A204.1 (cell line): ENCODE data around the gene CHST8.
"Not testable (repeated sequence)": the region's sequence is repeated elsewhere in the genome, so short reads cannot be mapped to it uniquely, and the experiment has no call there.

Experiments
- FAIRE-seq: peaks from 2 replicates; lab custom pipeline; 2012; peaks lifted over from hg19 to GRCh38; lab: Jason Lieb, UNC

Gene CHST8

DNA sequence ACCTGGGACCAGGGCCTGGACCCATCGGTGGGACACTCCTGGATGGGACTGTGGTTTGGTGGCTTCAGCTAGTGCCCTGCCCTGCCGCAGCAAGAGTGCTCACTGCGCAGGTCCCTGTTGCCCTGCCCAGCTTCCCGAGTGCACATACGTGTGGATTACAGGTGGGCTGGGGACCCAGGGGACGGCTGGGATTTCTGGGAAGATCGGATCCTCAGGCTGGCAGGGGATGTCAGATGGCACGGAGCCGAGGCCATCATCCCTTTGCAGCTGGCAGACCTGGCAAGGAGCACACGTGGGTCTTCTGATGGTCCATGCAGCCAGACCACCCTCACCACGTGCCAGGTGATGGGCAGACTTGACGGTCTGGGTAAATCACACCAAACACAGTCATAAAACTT lies 69.3 kb downstream of the CHST8 start:
- FAIRE-seq, result no peak

DNA sequence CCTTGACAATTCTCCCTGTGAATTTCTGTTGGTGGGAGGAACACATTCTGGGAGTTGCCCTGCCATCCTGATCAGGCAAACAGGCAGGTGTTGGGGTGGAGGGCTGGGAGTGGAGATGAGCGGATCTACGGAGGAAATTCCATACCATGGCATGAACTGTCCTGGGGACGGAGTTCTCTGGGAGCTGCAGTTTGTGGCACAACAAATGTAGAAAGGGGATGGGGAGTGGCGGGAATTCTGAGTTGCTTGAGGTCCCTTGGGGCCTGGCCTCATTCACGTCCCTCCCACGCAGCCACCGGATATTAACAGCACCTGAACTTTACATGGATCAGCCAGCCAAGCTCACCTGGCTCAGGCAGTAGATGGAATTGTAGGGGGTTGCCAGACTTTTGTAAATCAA lies 70.0 kb downstream of the CHST8 start:
- no peak for FAIRE-seq

DNA sequence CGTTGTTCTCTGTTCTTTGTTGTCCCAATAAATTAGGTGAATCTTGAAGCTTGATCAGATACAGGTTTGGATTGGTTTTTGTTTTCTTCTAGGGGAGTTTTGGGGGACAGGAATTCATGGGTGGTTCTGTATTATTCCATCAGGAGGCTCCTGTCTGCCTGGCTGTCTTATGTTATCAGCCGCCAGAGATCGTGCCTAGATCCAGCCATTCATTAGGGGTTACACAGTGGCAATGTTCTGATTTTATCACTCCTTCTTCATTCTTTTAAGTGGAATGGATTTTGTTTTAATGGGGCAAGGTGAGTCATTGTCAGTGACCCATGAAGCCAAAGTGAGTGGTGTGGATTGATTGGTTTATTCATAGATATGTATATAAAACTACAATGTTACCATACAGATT lies 71.9 kb downstream of the CHST8 start:
- FAIRE-seq, result no peak

DNA sequence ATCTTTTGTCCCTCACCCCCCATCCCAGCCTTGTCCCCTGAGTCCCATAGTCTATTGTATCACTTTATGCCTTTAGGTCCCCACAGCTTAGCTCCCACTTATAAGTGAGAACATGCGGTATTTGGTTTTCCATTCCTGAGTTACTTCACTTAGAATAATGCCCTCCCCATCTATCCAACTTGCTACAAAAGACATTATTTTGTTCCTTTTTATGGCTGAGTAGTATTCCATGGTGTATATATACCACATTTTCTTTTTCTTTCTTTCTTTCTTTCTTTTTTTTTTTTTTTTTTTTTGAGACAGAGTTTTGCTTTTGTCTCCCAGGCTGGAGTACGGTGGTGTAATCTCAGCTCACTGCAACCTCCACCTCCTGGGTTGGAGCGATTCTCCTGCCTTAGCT lies 73.8 kb downstream of the CHST8 start:
- FAIRE-seq, result not testable (repeated sequence)

DNA sequence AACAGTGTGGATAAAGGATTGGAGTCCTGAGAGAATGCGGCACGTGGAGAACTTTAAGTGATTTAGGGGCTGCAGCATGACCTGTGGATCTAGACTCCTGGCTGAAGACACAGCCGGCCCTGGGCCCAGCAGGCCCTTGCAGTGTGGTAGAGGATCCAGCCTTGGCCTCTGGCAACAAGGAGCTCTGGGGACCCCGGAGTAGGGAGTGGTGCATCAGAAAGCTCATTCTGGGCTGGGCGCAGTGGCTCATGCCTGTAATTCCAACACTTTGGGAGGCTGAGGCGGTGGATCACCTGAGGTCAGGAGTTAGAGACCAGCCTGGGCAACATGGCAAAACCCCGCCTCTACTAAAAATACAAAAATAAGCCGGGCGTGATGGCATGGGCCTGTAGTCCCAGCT lies 76.0 kb downstream of the CHST8 start:
- no peak for FAIRE-seq

DNA sequence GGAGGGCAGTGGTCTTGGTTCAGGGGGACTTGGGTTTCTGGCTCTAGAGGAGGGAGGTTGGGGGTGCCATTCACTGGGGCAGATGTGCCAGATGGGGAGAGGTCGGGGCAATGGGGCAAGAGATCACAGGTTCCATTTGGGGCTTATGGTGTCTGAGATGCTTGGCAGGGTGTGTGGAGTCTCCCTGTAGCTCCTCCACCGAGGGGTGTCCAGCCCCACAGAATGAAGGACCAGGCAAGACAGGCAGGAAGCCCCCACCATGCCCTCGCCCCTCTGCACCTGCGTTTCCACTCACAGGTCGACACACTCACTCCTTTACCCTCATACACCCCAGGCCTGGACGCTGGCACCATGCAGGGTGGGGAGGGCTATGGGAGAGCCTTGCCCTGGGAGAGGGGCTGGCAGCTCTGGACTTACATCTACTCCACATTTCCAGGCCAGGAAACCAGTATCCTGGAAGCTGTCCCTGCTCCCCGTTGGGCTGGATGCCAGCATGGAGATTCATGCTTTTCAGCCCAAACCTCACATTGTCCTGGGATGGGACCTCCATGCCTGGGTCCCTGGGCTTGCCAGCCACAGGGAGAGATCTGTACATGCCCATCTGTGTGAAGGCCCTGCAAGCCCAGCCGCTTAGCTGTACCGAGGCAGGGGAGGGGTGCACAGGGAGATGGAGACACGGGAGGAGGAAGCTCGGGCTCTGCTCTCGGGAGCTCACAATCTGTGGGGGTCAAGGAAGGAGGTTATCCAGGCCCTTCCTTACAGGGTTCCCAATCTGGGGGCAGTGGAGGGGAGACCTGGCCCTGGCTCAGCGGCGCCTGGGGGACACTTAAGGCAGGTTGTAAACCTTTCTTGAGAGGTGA lies 77.1 kb downstream of the CHST8 start:
- FAIRE-seq, result no peak

DNA sequence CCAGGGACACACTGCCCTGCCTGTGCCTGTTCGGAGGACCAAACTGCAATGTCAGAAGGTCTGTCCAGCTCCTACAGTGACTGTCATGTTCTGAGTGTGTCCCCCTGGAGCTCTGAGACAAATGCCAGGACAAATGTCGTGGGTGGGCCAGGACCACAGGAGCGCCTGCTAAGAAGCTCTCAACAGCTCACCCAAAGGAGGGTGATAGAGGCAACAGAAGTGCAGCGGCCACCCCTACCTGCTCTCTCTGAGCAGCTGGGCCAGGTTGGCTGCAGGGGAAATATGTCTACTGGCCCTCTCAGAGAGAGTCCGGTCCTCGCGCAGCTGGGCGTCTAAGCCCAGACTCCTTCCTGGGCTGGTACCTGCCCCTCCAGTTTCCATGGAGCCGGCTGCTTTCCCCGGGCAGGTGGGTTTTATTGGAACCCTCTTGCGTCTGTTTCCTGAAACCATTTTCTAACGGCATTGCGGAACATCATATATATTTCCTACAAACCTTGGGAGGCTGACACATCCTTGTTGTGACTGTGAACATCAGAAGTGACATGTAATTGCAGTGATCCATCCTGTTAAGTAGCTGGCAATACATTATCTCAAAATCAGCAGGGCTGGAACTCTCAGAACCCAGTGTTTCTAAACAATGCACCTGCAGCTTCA lies 78.1 kb downstream of the CHST8 start:
- no peak for FAIRE-seq

DNA sequence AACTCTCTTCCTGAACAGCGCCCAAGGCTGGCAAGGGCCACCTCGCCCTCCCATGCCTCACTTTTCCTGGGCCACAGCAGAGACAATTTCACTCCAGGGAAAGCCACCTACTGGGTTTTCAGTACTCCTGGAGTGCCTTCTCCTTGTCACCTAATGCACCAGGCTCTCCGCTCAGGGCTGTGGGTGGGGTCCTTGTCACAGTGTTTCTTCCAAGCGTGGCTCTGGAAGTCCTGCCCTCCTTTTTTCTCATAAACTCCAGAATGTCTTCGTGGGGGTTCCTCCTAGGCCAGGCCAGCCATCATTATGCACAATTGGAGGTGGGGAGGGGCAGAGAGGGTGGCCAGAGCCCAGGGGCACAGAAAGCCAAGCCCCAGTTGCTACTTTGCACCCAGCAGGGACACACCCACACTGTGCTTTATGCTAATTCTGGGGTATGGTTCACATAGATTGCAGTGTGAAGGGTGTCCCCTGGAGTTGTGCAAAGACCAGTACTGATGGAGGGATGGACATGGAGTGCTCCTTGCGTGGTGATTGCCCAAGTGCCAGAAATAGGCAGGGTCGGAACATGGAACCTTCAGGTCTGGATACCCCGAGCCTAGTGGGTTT lies 78.8 kb downstream of the CHST8 start:
- FAIRE-seq, result no peak

DNA sequence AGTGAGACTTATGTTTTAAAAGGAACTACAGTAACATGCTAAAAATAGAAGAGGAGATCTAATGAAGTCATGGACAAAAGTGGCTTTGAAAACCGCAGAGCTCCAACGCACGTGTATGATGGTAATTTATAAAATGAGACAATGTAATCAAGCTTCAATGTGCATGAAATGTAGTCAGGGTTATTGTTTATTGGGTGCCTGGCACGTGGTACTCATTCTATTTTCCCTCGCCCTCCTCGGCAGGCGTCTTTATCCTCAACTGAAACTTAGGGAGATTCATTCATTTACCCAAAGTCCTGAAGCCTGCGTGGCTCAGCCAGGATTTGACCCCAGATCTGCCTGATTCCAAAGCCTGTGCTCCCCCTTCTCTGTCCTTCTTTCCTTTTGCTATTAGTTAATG lies 79.8 kb downstream of the CHST8 start:
- FAIRE-seq, result no peak

DNA sequence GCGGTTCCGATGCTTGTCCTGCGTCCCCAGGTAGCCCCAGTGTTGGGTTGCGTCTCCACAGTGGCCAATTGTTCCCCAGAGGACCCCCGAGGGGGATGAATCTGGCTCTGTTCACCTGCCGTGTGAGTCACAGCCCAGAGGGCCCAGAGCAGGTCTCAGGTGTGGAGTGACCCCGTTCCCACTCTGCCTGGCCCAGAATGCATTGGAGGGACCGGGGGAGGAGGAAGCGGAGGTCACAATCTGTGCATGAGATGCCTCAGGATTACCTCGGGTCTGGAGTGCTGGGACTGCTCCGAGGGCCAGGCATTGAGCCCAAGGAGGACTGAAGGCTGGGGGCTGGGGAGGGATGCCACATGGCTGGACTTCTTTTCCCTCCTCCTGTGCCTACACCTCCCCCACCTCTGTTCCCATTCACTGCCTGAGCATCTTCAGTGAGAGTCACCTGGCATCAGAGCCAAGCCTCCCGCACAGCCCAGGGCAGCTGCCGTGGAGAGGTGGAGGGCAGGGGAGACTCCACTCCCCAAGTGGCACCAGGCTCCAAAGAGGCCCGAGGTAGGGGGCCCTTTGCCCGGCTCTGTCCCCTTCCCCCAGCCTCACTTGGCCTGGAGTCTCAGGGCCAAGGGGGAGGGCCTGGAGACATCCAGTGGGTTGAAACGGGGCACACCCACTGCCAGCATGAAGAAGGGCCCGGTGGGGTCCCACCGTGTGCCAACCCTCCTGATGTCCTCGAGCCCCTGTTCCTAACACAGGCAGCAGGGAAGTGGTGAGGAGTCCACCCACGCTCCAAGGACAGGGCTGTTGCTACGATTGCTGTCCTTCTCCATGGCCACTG lies 81.1 kb downstream of the CHST8 start:
- FAIRE-seq, result no peak

DNA sequence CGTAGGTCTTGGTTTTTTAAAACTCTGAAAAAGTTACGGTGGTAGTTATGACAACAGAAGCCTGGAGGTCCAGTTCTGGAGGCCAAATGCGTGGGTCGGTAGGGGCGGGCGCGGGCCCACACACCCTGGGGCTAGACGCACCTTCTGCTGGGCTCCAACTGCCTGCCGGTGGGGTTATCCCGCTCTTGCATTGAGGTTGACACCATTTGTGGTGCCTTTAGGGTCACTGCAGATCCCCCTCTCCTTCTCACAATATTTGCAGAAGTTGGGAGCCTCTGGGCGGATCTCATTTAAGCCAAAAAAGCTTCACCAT lies 81.6 kb downstream of the CHST8 start:
- no peak for FAIRE-seq

DNA sequence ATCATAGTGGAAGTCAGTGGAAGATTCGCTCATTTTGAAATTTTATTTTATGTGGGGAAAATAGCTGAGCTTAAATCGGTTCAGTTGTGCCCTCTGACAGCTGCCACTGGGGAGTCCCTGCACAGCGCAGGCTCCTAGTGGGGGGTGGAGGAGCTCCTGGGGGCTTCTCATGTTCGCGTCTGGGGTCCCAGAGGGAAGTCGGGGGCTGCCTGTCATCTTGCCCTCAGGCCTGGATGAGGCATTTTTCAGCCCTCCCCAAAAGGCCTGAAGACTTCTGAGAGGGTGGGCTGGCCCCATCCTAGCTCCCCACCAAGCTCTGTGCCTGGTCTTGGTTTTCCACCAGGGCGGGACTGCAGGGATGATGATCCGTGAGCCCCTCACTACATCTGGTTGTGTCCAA lies 82.1 kb downstream of the CHST8 start:
- no peak for FAIRE-seq

DNA sequence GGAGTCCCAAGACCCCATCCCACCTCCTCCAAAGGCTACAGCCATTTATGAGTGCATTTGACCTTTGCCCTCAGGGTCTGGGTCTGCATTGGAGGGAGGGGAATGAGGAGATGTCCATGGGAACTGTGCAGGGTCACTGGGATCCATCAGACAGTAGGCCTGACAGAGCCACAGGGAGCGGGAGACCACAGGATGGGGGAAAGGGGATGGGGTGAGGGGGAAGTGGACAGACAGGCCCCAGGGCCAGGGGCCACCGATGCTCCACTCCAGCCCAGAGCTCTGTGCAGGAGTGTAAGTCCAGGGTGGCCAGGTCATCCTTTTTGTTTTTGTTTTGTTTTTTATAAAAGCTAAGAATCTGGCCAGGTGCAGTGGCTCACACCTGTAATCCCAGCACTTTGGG lies 82.5 kb downstream of the CHST8 start:
- no peak for FAIRE-seq

DNA sequence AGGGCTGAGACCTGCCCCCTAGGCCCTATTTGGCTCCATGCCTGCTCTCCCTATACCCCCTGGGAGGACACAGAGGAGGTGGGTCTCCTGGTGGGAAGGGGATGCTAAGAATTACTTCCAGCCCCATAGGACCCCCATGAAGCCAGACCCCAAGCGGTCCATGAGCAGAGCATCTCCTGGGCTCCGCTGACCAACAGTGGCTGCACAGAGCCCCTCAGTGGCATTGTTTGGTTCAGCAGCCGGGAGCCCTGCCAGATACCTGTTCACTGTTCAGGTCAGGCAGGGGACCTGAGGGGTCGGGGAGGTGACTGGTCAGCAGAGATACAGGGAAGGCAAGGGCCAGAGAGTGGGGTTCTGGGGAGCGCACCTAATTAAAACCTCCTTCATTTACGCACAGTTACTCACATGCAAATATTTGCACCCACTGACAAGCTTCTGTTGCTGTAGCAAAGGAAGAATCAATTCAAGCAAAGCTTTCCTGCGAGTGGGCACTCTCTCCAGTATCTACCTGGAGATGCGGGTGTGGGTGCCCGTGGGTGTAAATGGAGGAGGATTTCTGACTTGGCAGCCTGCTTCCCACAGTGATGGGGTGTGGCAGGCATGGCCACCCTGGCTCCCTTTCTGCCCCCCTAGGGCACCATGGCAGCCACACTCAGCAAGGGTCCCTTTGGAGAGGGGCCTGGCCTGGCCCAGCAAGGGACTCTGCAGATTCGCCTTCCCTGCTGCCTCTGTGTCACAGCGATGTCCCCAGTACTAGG lies 83.5 kb downstream of the CHST8 start:
- FAIRE-seq, result no peak

DNA sequence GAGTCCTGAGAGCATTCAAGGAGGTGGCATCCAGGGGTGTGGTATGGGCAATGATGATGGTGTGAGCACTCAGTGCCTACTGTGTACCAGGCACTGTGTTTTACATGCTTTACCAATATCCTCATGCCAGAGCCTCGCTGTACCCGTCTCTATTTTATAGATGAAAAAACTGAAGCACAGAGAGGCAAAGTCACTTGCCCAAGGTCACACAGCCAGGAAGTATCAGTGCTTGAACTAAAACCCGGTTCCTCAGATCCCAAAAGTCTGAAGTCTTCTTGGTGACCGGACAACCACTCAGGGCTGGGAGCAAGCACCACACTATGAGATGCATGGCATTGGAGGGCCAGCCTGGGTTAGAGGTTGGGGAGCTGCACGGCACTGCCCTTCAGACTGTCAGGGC lies 84.1 kb downstream of the CHST8 start:
- FAIRE-seq, result no peak

DNA sequence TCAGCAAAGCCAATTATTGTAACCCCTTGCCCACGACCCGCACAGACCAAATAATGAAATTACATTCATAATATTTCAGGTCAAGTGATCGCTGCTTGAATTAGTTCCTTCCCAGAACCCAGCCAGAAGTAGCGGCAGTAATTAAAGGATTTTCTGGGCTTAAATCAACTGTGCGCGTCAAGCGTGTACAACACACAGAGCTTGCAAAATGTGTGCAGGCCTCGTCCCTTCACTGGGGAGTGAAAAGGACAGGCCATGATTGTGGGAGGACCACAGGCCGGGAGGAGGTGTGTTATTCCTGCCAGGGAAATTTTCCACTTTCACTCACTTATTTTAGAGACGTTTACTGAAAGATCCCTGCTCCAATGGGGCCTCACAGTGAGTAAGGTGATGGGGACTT lies 84.9 kb downstream of the CHST8 start:
- FAIRE-seq, result no peak

DNA sequence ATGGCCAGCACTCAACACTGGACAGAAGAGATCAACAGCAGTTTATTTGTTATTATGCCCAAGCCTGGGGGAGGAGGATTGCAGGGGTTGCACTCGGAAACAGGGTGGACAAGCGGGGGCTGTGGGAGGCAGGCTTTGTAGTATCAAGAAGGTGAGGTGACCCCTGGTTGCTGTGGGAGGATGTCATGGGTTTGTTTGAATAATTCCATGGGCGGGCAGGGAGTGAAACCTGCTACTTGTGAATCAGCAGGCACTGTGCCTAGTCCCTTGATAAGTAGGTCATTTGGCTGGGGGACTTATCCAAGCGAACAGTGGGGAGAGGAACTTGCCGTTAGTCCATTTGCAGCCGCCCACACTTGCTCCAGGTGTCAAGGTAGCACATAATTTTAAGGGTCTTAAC lies 90.5 kb downstream of the CHST8 start:
- no peak for FAIRE-seq

DNA sequence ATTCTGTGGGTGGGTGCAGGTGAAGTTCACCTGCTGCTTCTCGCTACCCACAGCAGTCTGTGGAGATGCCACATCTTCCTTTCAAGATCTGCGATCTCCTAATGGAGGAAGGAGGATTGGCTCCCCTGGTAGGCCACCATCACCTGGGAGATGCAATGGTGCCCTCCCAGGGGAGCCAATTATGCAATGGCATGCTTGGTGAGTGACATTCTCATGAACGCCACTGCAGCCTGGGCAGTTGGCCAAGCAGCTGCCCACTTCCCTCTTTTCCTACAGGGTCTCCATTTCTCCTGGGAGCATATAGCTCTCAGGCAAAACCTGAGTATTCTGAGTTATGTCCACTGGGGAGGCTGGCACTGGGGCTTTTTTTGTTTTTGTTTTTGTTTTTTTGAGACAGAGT lies 91.4 kb downstream of the CHST8 start:
- FAIRE-seq, result no peak

DNA sequence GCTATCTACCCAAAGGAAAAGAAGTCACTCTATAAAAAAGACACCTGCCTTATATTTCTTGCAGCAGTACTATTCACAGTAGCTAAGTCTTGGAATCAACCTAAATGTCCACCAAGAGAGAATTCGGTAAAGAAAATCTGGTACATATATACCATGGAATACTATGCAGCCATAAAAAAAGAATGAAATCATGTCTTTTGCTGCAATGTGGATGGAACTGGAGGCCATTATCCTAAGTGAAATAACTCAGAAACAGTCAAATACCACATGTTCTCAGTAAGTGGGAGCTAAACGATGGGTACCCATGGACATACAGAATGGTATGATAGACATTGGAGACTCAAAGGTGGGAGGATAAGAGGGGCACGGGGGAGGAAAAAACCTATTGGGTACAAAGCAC lies 92.4 kb downstream of the CHST8 start:
- FAIRE-seq, result no peak

DNA sequence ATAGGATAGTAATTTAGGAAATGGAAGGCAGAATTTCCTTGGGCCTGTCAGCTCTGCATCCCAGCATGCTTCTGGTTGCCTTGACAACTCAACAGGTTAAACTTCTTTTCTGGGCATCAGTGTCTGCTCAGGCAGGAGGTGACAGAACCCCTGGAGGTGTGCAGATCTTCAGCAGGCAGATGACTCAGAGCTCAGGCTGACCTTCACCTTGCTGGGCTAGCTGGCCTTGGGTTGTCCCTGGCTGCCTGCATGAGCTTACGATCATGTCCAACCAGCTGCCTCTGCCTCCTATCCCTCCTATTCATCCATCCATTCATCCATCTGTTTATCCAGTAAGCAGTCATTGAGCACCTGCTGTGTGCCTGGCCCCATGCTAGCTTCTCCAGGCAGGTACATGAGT lies 93.7 kb downstream of the CHST8 start:
- no peak for FAIRE-seq

DNA sequence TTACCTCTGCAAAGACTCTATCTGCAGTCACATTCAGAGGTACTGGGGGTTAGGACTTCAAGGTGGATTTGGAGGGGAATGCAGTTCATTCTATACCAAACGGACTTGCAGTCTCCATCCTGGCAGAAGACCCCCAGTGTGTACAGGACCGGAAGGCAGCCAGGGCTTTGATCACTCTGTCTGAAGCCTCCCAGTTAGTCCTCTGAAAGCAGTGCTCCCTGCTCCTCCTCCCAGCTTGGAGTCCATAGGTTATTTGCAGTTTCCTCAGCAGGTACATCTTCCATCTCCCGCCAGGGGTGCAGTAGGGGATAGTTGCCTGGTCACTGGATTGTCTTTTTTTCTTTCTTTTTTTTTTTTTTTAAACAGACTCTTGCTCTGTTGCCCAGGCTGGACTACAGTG lies 96.1 kb downstream of the CHST8 start:
- no peak for FAIRE-seq

DNA sequence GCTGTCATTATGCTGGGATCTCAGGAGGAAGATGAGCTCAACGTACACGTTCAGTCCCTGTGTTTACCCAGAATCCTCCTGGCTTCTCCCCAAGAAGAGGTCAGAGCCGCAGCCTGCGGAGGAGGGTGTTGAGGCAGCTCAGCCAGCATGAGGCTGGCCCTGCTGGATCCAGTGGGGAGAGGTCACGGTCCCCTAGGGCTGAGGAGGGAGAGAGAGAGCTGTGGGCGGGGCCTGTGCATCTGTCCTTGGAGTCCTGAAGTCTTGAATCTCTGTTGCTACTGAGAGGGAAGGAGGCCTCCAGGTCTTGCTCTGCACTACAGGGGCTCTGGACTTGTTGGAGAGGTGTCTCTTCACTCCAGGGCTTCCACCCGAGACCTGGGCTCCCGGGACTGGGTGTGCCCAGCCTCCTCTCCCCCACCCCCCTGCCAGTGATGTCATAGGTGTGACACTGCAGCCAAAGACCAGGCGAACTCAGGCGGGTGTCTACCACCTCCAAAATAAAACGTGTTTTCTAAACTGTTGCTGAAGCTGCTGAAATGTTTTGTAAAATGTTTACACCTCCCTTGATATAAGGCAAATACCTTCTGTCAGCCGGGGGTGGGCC lies 97.0 kb downstream of the CHST8 start:
- no peak for FAIRE-seq
